Measurements from ENCODE around the gene HID1. TPM values are rescaled to one million over a fixed set of nuclear protein-coding genes. Genes with fewer than 3 reads are reported as not detected.
A peak's percentile ranks its signal among the peaks of the same experiment; 100 is the strongest.
"Not testable (repeated sequence)": the region's sequence is repeated elsewhere in the genome, so short reads cannot be mapped to it uniquely, and the experiment has no call there.

The HID1 gene
- total RNA-seq, 3 donors from 2014 or later (not counting 1 experiment from before 2014, with no cell fraction given), result 0.66 to 9.5 (median 2.8) TPM

- ATAC-seq (no peak), DNase-seq (no peak)
- H3K36me3 ChIP-seq (ENCODE audit: control insufficient read depth, insufficient read depth, low read length), result no peaks in the 10 kb centered on the region
- H3K4me1 Mint-ChIP-seq, result peaks cover 17% of the 10 kb centered on the region in 2 donors
- H3K9me3 ChIP-seq (ENCODE audit: control insufficient read depth, insufficient read depth, low read length), result no peaks in the 10 kb centered on the region
- intact Hi-C loops (cut with micrococcal nuclease), result no loop called here
- WGBS (ENCODE audit: insufficient coverage), result 75% methylated on average over 2 of the region's 2 CpGs
- H3K27me3 Mint-ChIP-seq (ENCODE audit: low read depth in 2 of 2), result no peaks in the 10 kb centered on the region
- H3K27ac Mint-ChIP-seq, result no peak overlapping the region
- no peak for TF ChIP-seq CTCF (IDR thresholded peaks at IDR 0.05)
- no peak overlapping the region for H3K4me3 ChIP-seq (ENCODE audit: low read length)
- peaks cover 16% of the 10 kb centered on the region for H3K4me1 ChIP-seq (ENCODE audit: control insufficient read depth, insufficient read depth, low read length)
- H3K27me3 ChIP-seq (ENCODE audit: control insufficient read depth, insufficient read depth, low read length), result no peaks in the 10 kb centered on the region
- no peak overlapping the region for H3K27ac ChIP-seq (ENCODE audit: low read length)
- no peak overlapping the region for H3K4me3 Mint-ChIP-seq
- no peaks in the 10 kb centered on the region for H3K36me3 Mint-ChIP-seq
- no peaks in the 10 kb centered on the region for H3K9me3 Mint-ChIP-seq
Measured at GRCh38 chr17:75009139-75009724, 36.7 kb upstream of the HID1 start.

GRCh38 chr17:75008373-75008772 lies 35.8 kb upstream of the HID1 start:
- Histone ChIP-seq H3K36me3 (ENCODE audit: control insufficient read depth, insufficient read depth, low read length) (no peaks in the 10 kb centered on the region), H3K9me3 (ENCODE audit: control insufficient read depth, insufficient read depth, low read length) (no peaks in the 10 kb centered on the region), H3K27me3 (ENCODE audit: control insufficient read depth, insufficient read depth, low read length) (no peaks in the 10 kb centered on the region), H3K4me3 (ENCODE audit: low read length) (no peak overlapping the region), H3K4me1 (ENCODE audit: control insufficient read depth, insufficient read depth, low read length) (peaks cover 12% of the 10 kb centered on the region), H3K27ac (ENCODE audit: low read length) (no peak overlapping the region)
- no peaks in the 10 kb centered on the region for H3K9me3 Mint-ChIP-seq
- peaks cover 9 to 10% of the 10 kb centered on the region in 2 donors for H3K4me1 Mint-ChIP-seq
- intact Hi-C loops (cut with micrococcal nuclease), result no loop called here
- no peak overlapping the region for H3K27ac Mint-ChIP-seq
- 61% methylated on average over 6 of the region's 6 CpGs for WGBS (ENCODE audit: insufficient coverage)
- H3K27me3 Mint-ChIP-seq (ENCODE audit: low read depth in 2 of 2), result no peaks in the 10 kb centered on the region
- no peaks in the 10 kb centered on the region for H3K36me3 Mint-ChIP-seq
- ATAC-seq (no peak), DNase-seq (no peak)
- H3K4me3 Mint-ChIP-seq, result no peak overlapping the region
- no peak for TF ChIP-seq CTCF (IDR thresholded peaks at IDR 0.05)

GRCh38 chr17:75006653-75007052 lies 34.1 kb upstream of the HID1 start:
- H3K27ac Mint-ChIP-seq, result no peak overlapping the region
- H3K36me3 Mint-ChIP-seq, result no peaks in the 10 kb centered on the region
- DNase-seq (peak in 1 of 2 donors; percentile 37), ATAC-seq (no peak)
- 93% methylated on average over 5 of the region's 5 CpGs for WGBS (ENCODE audit: insufficient coverage)
- Histone ChIP-seq H3K9me3 (ENCODE audit: control insufficient read depth, insufficient read depth, low read length) (no peaks in the 10 kb centered on the region), H3K36me3 (ENCODE audit: control insufficient read depth, insufficient read depth, low read length) (no peaks in the 10 kb centered on the region), H3K4me3 (ENCODE audit: low read length) (no peak overlapping the region), H3K4me1 (ENCODE audit: control insufficient read depth, insufficient read depth, low read length) (no peaks in the 10 kb centered on the region), H3K27me3 (ENCODE audit: control insufficient read depth, insufficient read depth, low read length) (no peaks in the 10 kb centered on the region), H3K27ac (ENCODE audit: low read length) (no peak overlapping the region)
- no peak for TF ChIP-seq CTCF (IDR thresholded peaks at IDR 0.05)
- H3K27me3 Mint-ChIP-seq (ENCODE audit: low read depth in 2 of 2), result no peaks in the 10 kb centered on the region
- H3K4me1 Mint-ChIP-seq, result no peaks in the 10 kb centered on the region
- no peaks in the 10 kb centered on the region for H3K9me3 Mint-ChIP-seq
- no peak overlapping the region for H3K4me3 Mint-ChIP-seq
- intact Hi-C loops (cut with micrococcal nuclease), result no loop called here

GRCh38 chr17:75006084-75006483 lies 33.5 kb upstream of the HID1 start:
- H3K4me1 ChIP-seq (ENCODE audit: control insufficient read depth, insufficient read depth, low read length); H3K9me3 ChIP-seq (ENCODE audit: control insufficient read depth, insufficient read depth, low read length); H3K9me3 Mint-ChIP-seq; H3K27ac Mint-ChIP-seq; H3K4me1 Mint-ChIP-seq; H3K4me3 Mint-ChIP-seq; intact Hi-C loops (cut with micrococcal nuclease); H3K27ac ChIP-seq (ENCODE audit: low read length); DNase-seq; H3K27me3 ChIP-seq (ENCODE audit: control insufficient read depth, insufficient read depth, low read length); H3K4me3 ChIP-seq (ENCODE audit: low read length); ATAC-seq; H3K27me3 Mint-ChIP-seq (ENCODE audit: low read depth in 2 of 2); H3K36me3 Mint-ChIP-seq; H3K36me3 ChIP-seq (ENCODE audit: control insufficient read depth, insufficient read depth, low read length): not testable (repeated sequence)
- WGBS (ENCODE audit: insufficient coverage), result 91% methylated on average over 5 of the region's 6 CpGs
